Endothelial cell of umbilical vein (primary cell): Measurements from ENCODE around the gene SSPN. TPM values are rescaled to one million over a fixed set of nuclear protein-coding genes. Genes with fewer than 3 reads are reported as not detected.

Experiments used
- BruUV-seq: library from RNA; stranded (reverse); fragments of 400-500 nt; replicated peaks from 2 replicates; lab custom pipeline; 2021; lab: Mats Ljungman, UMichigan
- CTCF ChIA-PET: fragments of 300-600, 350-600 bp; sonication (Branson Sonifier 250); formaldehyde crosslinking; loops from one replicate; lab custom pipeline; 2021; ENCODE audit warnings: antibody characterized with exemption, inconsistent platforms; lab: Charles Lee
- POLR2A ChIA-PET: fragments of 300-600, 350-600 bp; sonication (Branson Sonifier 250); formaldehyde crosslinking; loops from one replicate; lab custom pipeline; 2021; ENCODE audit warnings: antibody characterized with exemption, inconsistent platforms; lab: Charles Lee
- DNase-seq: peaks from one replicate; pipeline ENCODE4 v3.0.0-alpha.2; 2011; ENCODE audit warnings: low read depth, low spot score
- FAIRE-seq: peaks from 2 replicates; lab custom pipeline; 2011; peaks lifted over from hg19 to GRCh38; lab: Jason Lieb, UNC
- H2AFZ ChIP-seq: 2 replicates; pipeline ENCODE4 v1.6.0; 2012; ENCODE audit warnings: low read depth, low read length, control low read depth, inconsistent platforms
- H3K27ac ChIP-seq: 2 replicates; pipeline ENCODE4 v1.5.1; 2011; ENCODE audit warnings: low read depth, mild to moderate bottlenecking, control low read depth, low read length, moderate library complexity; ENCODE audit not compliant: insufficient read depth
- H3K27me3 ChIP-seq, 2 experiments: 2 replicates each; pipeline versions ENCODE4 v1.6.0 to v1.6.1; 2011; ENCODE audit warnings: low read length in 2 of 2, mixed read lengths in 1 of 2; ENCODE audit not compliant: control insufficient read depth in 2 of 2, insufficient read depth in 2 of 2
- H3K36me3 ChIP-seq, 2 experiments: 2 replicates in 1 of 2; 3 replicates in 1 of 2; pipeline ENCODE4 v1.5.1; 2011; ENCODE audit warnings: low read length in 2 of 2, mild to moderate bottlenecking in 1 of 2, moderate library complexity in 1 of 2; ENCODE audit not compliant: control insufficient read depth in 2 of 2, insufficient read depth in 2 of 2; ENCODE audit errors: extremely low read depth in 1 of 2
- H3K4me1 ChIP-seq: 3 replicates; pipeline ENCODE4 v1.5.1; 2011; ENCODE audit warnings: mild to moderate bottlenecking, low read length; ENCODE audit not compliant: control insufficient read depth, insufficient read depth; ENCODE audit errors: extremely low read depth
- H3K4me2 ChIP-seq: 2 replicates; pipeline ENCODE4 v1.6.1; 2011; ENCODE audit warnings: low read length, control low read depth, mixed read lengths; ENCODE audit not compliant: insufficient read depth
- H3K4me3 ChIP-seq, 3 experiments: fragments of 200-600 bp in 1 of 3; sonication (generic), shearing (Covaris generic) in 1 of 3; replicated peaks in 1 of 3; 2 replicates each; pipeline ENCODE4 v1.5.1; 2011 to 2016; ENCODE audit warnings: control low read depth in 3 of 3, low read length in 3 of 3, mild to moderate bottlenecking in 2 of 3, inconsistent platforms in 1 of 3, low read depth in 1 of 3, moderate library complexity in 1 of 3; ENCODE audit not compliant: insufficient read depth in 1 of 3
- H3K79me2 ChIP-seq: 2 replicates; pipeline ENCODE4 v1.6.0; 2012; ENCODE audit warnings: low read length, inconsistent platforms; ENCODE audit not compliant: control insufficient read depth, insufficient read depth
- H3K9ac ChIP-seq: replicated peaks from 2 replicates; pipeline ENCODE3; 2011; ENCODE audit warnings: low read length, control low read depth; ENCODE audit not compliant: insufficient read depth; ENCODE audit errors: extremely low read depth
- H3K9me1 ChIP-seq: replicated peaks from 3 replicates; pipeline ENCODE4 v1.6.0; 2011; ENCODE audit warnings: mild to moderate bottlenecking, low read length; ENCODE audit not compliant: control insufficient read depth, insufficient read depth; ENCODE audit errors: extremely low read depth
- H3K9me3 ChIP-seq: replicated peaks from 2 replicates; pipeline ENCODE4 v1.5.1; 2012; ENCODE audit warnings: low read length, inconsistent platforms; ENCODE audit not compliant: control insufficient read depth, insufficient read depth
- H4K20me1 ChIP-seq: replicated peaks from 2 replicates; pipeline ENCODE3; 2011; ENCODE audit warnings: mild to moderate bottlenecking, low read length; ENCODE audit not compliant: control insufficient read depth, insufficient read depth; ENCODE audit errors: extremely low read depth
- EZH2 ChIP-seq: IDR thresholded peaks from 2 replicates; pipeline ENCODE4 v1.6.1; 2012; ENCODE audit warnings: borderline replicate concordance, low read depth, mild to moderate bottlenecking, moderate library complexity, low read length, inconsistent platforms; ENCODE audit not compliant: severe bottlenecking
- FOS ChIP-seq: IDR thresholded peaks from 2 replicates; pipeline ENCODE4 v1.6.1; 2011; ENCODE audit warnings: mild to moderate bottlenecking, low read length, moderate library complexity, borderline replicate concordance; ENCODE audit not compliant: insufficient read depth
- GATA2 ChIP-seq: IDR thresholded peaks from 2 replicates; pipeline ENCODE4 v1.7.0; 2011; ENCODE audit warnings: low read depth, mild to moderate bottlenecking, moderate library complexity, mixed read lengths, low read length; ENCODE audit not compliant: insufficient read length, insufficient read depth
- JUN ChIP-seq: IDR thresholded peaks from 2 replicates; pipeline ENCODE4 v1.6.1; 2011; ENCODE audit warnings: borderline replicate concordance, low read depth; ENCODE audit not compliant: insufficient read length, insufficient read depth
- MYC ChIP-seq: IDR thresholded peaks from one replicate; pipeline ENCODE4 v1.6.1; 2011; ENCODE audit warnings: mild to moderate bottlenecking, low read depth, low read length
- POLR2A ChIP-seq: IDR thresholded peaks from 2 replicates; pipeline ENCODE4 v1.6.1; 2012; ENCODE audit warnings: low read depth, mild to moderate bottlenecking, control low read depth, low read length
- POLR2AphosphoS5 ChIP-seq: IDR thresholded peaks from 2 replicates; pipeline ENCODE4 v1.6.1; 2012; ENCODE audit warnings: low read depth, mild to moderate bottlenecking, control low read depth, low read length, moderate library complexity; ENCODE audit not compliant: insufficient read depth
- dilution Hi-C: fragments of 300-500 bp; cut with MboI; formaldehyde crosslinking; loops from one replicate; pipeline ENCODE4 v1.15.0; 2019; ENCODE audit warnings: low sequenced_read_pairs; ENCODE audit not compliant: extremely low pct_ligation_motif_present
- intact Hi-C: fragments of 100-400 bp; cut with micrococcal nuclease; formaldehyde crosslinking; loops from one replicate; pipeline ENCODE4 v1.10.0; 2022
- polyA plus RNA-seq, 4 experiments: library from polyadenylated mRNA; depleted of rRNA in 3 of 4; stranded (reverse) in 3 of 4; unstranded in 1 of 4; fragments of >200 nt; gene quantifications; 2 replicates each; pipeline versions ENCODE4 v1.2.1 to v1.2.3, GENCODE V29; 2011 to 2012; ENCODE audit warnings: missing spikeins in 1 of 4
- total RNA-seq: library from RNA; stranded (reverse); gene quantifications from 2 replicates; pipeline ENCODE4 v1.2.3, GENCODE V29; 2021
- TF ChIP-seq, protein P1 (sequence below): IDR thresholded peaks from 2 replicates; pipeline ENCODE4 v1.6.1; 2011; ENCODE audit not compliant: insufficient read depth, insufficient read length
- TF ChIP-seq, protein P2 (sequence below), 2 donors: IDR thresholded peaks; 1 replicate in 1 of 2; 2 replicates in 1 of 2; pipeline ENCODE4 v1.5.1; 2011; ENCODE audit warnings: low read length in 2 of 2, mild to moderate bottlenecking in 2 of 2, moderate library complexity in 2 of 2, control low read depth in 1 of 2, inconsistent platforms in 1 of 2, low read depth in 1 of 2; ENCODE audit not compliant: insufficient read depth in 1 of 2; ENCODE audit errors: extremely low read depth in 1 of 2

SSPN gene
- total and polyA plus RNA-seq, 2 donors (not counting 3 experiments of a cell fraction or from before 2014, with no cell fraction given) = 1.3 to 2.1 TPM

DNA sequence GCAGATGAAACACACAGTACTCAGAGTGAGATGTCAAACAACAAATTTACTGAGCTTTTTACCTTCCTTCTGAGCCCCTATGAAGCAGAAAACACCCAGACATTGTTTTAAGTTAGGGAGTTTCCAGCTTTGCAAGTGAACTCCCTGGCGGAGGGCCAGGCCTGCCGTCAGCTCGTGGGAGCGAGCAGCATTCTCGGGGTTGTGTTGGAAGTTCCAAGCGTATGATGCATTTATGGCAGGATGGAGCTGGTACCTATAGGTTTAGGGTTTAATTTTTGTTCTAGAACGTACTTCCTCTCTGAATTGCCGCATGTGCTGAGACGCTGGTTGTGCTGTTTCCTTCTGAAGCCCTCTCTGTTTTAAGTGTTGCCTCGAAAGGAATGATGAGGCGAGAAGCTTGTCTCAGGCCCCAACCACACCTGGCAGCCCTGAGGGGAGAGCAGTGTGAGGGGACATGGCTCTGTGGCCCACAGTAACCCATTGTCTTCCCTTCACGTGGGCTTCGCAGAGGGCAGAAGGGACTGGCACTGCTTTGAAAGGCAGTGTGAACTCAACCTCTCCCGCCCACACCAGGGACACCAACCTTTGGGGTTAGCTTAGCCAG lies 76.6 kb downstream of the SSPN start:
- Histone ChIP-seq H3K4me1 (peaks cover 34% of the 10 kb centered on the region), H3K27ac (peak overlapping the region; percentile 43), H3K4me2 (no peak overlapping the region), H3K9ac (no peak overlapping the region), H3K9me3 (no peaks in the 10 kb centered on the region), H4K20me1 (no peaks in the 10 kb centered on the region), H3K9me1 (no peaks in the 10 kb centered on the region), H3K36me3 (no peaks in the 10 kb centered on the region), H3K27me3 (no peaks in the 10 kb centered on the region), H2AFZ (peak overlapping the region; percentile 58), H3K79me2 (no peaks in the 10 kb centered on the region), H3K4me3 (no peak overlapping the region)
- DNase-seq = peak; percentile 93
- FAIRE-seq = peak; percentile 74
- TF ChIP-seq POLR2AphosphoS5 (no peak), MYC (no peak), GATA2 (no peak), POLR2A (no peak), FOS (no peak), JUN (no peak), EZH2 (no peak)
- TF ChIP-seq, protein P1, sequence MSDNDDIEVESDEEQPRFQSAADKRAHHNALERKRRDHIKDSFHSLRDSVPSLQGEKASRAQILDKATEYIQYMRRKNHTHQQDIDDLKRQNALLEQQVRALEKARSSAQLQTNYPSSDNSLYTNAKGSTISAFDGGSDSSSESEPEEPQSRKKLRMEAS = no peak
- TF ChIP-seq, protein P2, sequence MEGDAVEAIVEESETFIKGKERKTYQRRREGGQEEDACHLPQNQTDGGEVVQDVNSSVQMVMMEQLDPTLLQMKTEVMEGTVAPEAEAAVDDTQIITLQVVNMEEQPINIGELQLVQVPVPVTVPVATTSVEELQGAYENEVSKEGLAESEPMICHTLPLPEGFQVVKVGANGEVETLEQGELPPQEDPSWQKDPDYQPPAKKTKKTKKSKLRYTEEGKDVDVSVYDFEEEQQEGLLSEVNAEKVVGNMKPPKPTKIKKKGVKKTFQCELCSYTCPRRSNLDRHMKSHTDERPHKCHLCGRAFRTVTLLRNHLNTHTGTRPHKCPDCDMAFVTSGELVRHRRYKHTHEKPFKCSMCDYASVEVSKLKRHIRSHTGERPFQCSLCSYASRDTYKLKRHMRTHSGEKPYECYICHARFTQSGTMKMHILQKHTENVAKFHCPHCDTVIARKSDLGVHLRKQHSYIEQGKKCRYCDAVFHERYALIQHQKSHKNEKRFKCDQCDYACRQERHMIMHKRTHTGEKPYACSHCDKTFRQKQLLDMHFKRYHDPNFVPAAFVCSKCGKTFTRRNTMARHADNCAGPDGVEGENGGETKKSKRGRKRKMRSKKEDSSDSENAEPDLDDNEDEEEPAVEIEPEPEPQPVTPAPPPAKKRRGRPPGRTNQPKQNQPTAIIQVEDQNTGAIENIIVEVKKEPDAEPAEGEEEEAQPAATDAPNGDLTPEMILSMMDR (IDR thresholded peaks at IDR 0.05; ENCODE audit: extremely low read depth in 1 of 2, insufficient read depth in 1 of 2, low read depth in 1 of 2, low read length in 2 of 2) = no peak
- BruUV-seq = no TSS peak
- POLR2A ChIA-PET = interaction anchor here (0.6 kb wide), 1 partner anchor 44 kb away, joined by 5 read pairs; no protein-coding TSS in a partner anchor
- dilution Hi-C loops (no loop called here), intact Hi-C loops (loop anchor here (10.0 kb wide), 1 partner anchor 423 kb away; no protein-coding TSS in a partner anchor)
- CTCF ChIA-PET = interaction anchor here (0.8 to 1.7 kb wide), 7 partner anchors 12 to 429 kb away, joined by 3 to 9 read pairs (median 4); partner anchors contain the start of gene BHLHE41
